Erythroblast (primary cell): Measurements from ENCODE around the gene CAMK2A.

Source experiments
- GATA1 ChIP-seq: IDR thresholded peaks from 2 replicates; pipeline ENCODE4 v1.6.1; 2011; ENCODE audit warnings: low read depth, mild to moderate bottlenecking, control low read depth, low read length, moderate library complexity
- POLR2A ChIP-seq: IDR thresholded peaks from 2 replicates; pipeline ENCODE4 v1.6.1; 2011; ENCODE audit warnings: mild to moderate bottlenecking, low read length

GRCh38 chr5:150210644-150211043 is 78.9 kb downstream of the CAMK2A start:
- TF ChIP-seq POLR2A, result no peak
- TF ChIP-seq GATA1, result no peak
